HG02642 (cell line): ENCODE results near the gene NOXRED1.
"Not testable (repeated sequence)": the region's sequence is repeated elsewhere in the genome, so short reads cannot be mapped to it uniquely, and the experiment has no call there.

Experiments
- ATAC-seq: cut with Tn5 transposase; IDR thresholded peaks from one replicate; pipeline ENCODE4 v1.9.1; 2021; ENCODE audit warnings: mild to moderate bottlenecking; ENCODE audit not compliant: unreplicated experiment, poor library complexity

The NOXRED1 gene, protein sequence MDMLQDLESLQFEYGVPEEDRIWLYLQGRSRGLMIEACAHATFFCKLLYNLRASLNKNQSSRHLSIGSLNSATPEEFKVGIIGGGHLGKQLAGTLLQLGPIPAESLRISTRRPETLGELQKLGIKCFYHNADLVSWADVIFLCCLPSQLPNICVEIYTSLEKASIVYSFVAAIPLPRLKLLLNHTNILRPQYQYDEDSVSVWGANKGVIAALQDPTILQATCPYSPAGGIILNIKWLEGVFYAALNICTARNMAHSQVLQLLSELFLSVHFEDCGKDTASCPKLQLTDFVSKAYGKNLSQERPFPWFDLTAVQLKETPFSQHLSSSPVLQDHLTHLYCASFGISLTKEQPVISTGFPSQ

DNA sequence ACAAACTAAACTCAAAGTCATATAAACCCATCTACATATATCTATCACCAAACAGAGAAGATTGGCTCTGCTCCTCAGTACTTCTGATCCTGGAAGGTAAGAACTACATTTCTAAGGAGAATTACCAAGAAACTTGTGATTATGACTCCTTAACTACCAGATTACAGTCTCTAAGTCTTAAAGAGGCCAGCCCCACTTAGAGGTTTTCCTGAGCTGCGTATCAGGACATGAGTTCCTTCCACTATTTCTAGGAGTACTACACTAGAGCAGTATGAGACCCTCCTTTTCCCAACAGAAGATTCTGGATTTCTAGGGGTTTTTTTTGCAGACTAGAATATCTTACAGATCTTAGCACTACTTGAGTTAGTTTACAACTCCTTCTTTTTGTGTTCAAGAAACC, at the start of gene NOXRED1:
Gene NOXRED1 (minus strand): TSS at position 101 of the 400 bp plus-strand sequence. CDS start 634 bp downstream, outside the sequence.
- ATAC-seq = no peak

DNA sequence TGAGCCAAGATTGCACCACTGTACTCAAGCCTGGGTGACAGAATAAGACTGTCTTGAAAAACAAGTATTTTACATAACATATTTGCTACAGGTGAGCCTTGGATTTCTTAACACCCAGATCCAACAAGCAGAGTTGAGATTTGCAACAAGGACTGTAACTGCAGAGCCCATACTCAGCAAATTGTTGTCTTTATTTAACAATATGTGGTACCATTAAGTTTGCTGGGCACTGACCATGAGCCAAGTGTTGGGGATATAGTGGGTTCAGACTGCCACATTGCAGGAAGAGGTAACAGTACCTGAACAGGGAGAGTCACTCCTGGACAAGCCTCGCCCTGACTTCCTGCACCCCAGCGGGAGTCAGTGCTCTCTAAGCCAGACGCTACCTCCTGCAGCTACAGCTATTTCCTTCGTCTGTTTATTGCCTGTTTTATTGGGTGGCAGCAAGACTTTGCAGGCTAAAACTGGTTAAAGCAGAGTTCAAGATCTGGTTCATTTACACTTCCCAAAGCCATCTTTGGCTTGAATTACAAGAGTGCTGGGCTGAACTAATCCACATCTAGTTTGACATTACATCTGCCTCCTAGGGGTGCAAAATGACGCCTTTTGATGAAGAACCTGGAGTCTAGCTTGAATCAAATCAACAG, 47.0 kb upstream of the NOXRED1 start:
- no peak for ATAC-seq

DNA sequence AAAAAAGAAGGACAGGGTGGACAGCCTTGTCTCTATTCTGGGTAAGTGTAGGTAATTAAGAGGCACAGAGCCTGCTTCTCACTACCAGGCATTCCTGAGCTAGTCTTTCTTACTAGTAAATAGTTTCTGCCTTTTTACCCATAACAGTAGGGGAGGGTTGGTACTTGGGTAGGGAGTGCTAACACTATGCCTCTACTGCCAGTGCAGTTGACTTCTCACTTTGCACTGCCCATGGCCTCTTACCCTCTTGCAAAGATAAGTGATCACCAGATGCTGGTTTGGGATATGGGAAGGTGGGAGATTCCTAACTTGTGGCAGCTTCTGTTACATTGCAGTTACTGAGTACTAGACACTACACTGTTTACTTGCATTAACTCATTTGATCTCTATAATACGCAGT, 46.2 kb upstream of the NOXRED1 start:
- ATAC-seq = no peak

DNA sequence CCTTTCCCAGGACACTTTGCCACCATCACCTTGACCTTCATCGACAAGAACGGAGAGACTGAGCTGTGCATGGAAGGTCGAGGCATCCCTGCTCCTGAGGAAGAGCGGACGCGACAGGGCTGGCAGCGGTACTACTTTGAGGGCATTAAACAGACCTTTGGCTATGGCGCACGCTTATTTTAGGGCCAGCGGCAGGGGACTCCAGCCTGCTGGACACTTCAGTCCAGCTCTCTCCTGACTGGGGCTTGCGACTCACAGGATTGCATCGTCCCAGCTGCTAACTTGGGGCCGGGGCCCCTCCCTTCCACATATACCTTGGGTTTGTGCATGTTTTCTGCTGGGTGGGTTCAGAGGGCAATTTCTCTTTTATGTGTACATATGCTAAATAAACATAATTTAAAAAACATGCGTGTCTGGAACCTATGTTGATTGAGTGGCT, 45.8 kb upstream of the NOXRED1 start:
- no peak for ATAC-seq

DNA sequence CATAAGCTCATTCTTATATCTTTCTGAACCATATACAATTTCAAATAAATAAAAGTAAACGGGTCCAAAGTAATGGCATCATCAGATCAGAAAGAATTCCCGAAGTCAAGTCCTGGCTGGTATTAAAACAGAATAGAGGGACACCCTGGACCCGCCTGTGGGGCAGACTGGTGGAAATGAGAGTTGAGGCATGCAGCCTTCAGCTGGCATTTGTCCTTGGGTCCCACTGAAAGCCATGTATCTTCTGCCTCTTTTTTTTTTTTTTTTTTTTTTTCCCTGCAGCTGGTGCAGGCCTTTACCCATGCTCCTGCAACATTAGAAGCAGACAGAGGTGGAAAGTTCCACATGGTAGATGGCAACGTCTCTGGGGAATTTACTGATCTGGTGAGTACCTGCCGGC, 44.5 kb upstream of the NOXRED1 start:
- ATAC-seq = no peak

DNA sequence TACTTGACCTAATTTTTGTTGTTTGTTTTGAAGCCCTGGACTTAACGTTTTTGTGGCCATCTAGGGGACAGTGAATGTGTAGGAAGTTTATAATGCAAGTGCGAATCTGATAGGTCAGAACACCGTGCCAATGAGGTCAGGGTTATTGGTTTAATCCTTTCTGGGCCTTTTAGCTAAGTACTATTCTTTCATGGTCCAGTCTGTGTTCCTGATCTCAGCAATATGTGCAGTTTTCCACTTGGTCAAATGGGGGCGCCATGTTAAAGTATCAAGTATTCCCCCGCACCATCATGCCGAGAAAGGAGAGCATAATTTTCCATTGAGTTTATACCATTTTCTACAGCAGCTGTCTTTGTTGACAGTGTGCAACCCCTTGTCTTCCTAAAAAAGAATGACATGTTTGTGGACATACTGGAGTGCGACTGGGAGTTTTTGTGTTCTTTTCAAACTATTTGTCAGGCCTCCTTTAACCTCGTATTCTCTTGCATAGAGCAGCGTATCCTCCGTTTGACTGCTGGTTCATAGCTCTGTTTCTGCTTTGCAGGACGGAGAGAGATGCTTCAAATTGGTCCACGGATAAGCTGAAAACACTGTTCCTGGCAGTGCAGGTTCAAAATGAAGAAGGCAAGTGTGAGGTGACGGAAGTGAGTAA, 35.9 kb upstream of the NOXRED1 start:
- no peak for ATAC-seq

DNA sequence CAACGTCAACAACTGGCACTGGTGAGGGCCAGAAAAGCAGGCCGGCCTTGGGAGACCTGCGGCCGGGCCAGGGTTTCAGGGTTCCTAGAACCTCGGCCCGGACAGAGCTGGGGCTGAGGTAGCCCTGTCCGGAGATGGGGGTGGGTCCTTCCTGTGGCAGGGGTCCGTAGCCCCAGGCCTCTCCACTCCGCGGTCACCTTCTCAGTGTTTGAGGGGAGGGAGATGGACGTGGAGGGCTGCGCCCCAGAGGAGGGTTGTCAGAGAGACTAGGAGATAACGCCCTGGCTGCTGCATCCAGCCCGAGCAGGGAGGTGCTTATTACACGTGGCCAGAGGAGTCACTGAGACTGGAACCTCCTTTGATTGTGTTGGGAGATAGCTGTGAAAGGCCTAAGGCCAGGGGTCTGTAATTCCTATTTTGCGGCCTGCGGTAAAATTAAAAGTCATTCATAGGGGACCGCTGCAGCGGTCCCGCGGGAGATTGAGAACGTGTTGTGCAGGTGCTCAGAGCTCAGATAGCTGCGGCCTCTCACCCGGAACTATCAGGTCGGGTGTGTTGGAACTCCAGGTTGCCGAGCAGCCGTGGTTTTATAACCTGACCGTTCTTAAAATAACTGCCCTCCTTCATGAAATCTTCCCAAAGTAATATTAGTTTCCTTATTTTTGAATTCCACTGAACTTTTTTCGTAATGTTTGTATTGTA, 35.1 kb upstream of the NOXRED1 start:
- peak; percentile 24 for ATAC-seq

DNA sequence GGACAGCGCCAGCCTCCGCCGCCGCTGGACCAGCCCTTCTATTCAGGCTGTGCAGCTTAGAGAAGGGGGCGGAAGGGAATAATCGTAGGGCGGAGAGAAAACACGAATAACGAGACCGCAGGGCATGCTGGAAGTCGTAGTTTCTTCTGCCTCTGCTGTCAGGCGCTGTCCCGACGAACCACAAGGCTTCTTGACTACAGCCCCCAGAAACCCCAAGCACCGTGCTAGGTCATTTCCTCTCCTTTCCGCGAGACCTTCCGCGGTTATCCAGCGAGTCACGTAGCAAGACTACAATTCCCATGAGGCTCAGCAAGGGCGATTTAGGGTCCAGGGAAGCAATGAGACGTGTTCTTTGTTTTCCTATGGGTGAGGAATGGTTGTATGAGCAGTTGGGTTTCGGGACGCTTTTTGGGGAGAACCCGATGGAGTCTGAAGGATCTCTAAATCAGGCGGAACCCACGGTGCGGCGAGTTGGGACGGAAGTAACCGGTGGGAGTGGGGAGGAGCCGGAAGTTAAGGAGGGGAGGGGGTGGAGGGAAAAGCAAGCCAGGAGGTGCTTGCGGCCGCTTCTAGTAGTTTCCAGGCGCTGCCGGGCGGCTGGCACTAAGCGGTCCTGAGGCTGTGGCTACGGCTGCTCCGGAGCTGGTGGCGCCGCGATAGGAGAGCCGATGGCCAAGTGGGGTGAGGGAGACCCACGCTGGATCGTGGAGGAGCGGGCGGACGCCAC, 34.4 kb upstream of the NOXRED1 start, which contains the start of the genes AHSA1 and VIPAS39:
Gene AHSA1 (plus strand): TSS at position 572 of the 727 bp plus-strand sequence. CDS start 97 bp downstream, at position 669.
Gene VIPAS39 (minus strand): TSS at position 80 of the 727 bp plus-strand sequence. CDS start 3,499 bp downstream, outside the sequence.
- ATAC-seq = peak; percentile 90

DNA sequence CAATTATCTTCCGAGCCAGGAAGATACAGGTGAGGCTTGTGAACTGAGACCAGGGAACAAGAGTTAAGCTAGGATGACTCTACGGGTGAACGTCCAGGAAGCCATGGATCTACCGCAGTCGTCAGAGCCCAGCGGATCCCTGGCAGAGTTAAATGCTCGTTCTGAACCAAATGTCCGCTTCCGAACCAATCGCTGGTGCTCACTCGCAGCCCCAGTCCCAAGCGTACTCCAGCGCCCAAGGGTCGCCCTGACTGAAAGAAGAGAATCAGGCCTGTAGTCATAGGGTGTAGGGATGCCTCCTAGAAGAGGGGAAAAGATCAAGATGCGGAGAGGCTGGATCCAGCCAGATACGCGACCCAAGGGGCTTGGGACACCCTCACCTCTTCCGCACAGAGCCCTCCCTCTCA, 33.8 kb upstream of the NOXRED1 start:
- ATAC-seq = no peak

DNA sequence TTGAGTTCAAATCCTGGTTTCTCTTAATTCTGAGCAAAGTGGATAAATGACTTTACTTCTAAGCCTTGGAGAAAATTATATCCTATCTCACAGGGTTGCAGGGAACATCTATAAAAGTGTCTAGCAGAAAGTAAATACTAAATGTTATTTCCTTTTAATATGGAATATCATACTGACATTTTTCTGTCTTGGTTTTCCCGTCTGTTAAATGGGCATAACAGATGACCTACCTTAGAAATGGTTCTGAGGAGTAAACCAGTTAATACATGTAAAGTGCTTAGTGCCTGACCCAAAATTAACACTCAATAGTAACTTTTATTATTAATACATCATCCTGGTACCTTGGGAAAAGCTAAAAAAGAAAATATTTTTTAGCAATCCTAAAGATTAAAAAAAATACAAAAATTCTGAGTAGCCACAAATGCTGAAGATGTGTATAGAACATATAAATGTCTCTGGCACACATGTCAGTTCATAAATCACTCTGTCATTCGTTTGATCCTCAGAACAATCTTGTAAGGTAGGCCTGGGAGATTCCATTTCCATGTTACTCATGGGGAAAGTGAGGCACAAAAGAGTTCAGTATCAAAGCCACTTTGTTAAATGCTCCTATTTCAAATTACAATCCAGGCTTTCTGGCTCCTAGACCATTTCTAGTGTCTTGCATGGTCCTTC, 32.8 kb upstream of the NOXRED1 start:
- ATAC-seq = no peak

DNA sequence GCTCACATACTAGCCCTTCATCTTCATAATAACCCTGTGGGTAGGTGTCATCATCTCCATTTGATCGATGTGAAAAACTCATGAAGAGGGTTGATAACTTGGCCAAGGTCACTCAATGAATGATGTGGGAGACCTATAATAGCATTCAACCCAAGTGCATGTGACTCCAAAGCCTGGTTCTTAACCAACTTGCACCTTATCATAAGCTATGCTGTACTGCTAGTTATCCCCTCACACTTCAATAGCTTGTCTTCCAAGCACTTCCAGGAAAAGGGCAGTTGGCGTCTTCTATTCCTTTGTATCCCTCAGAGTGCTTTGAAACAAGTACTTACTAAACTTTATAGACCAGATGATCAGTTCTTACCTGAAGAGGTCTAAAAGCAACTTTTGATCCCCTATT, 18.9 kb upstream of the NOXRED1 start:
- ATAC-seq = no peak

DNA sequence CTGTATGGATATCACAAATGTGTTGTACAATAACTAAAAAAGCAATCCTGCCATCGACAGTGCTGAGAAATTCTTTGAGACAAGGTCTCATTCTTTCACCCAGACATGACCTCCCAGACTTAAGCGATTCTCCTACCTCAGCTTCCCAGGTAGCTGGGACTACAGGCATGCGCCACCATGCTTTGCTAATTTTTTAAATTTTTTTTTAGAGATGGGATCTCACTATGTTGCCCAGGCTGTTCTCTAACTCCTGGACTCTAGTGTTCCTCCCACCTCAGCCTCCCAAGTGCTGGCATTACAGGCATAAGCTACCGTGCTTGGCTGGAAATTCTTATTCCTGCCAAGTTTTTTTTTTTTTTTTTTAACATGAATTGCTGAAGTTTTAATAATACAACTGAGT, 16.5 kb upstream of the NOXRED1 start:
- ATAC-seq = no peak

DNA sequence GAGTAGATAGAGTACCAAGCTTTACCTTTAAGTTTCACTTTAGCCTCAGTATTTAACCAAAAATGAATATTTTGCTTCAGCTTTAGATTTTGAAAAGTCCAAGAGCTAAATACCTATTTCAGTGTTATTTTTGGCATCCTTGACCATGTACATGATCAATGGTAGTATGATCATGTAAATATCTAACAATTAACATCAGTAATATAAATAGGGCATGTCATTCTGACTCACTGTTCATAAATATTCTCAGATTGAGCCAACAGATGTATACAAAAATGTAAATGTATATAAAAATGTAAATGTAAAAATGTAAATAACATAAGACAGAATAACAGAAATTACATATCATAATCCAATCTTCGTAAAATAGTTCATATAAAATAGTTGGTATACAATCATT, 15.3 kb upstream of the NOXRED1 start:
- ATAC-seq = no peak

DNA sequence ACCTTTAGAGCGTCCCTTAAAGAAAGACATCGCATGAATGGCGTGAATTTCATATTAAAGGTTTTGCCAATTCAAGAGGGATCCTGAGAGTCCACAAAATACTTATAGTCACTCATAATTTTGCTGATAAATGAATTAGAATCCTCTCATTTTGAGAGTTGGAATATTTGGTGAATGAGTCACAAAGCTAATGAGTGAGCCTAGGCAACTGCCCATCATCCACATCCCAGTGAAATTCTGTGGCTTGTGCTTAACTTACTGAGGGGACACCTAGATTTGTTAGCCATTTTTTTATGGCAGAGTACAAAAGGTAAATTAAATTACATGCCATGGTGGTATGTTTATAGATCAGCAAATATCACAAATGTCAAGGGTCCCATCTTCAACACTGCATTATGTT, 12.7 kb upstream of the NOXRED1 start:
- ATAC-seq = no peak

DNA sequence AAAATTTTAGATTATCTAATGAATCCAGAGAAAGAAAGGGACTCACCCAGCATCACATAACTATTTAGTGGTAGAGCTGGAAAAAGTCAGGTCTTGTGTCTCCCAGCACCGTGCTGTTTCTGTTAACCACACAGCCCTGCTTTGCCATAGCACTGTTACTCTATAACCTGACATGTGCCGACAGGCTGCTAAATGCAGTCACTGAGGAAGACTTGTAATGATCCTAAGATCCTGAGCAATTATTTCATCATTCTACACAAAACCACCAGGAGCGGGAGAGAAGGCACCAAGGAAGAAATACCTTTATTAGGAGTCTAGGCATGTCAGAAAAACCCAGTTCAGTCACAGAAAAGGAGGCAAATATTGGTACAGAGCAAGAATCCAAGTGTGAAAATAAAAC, 3.1 kb upstream of the NOXRED1 start:
- ATAC-seq = no peak

DNA sequence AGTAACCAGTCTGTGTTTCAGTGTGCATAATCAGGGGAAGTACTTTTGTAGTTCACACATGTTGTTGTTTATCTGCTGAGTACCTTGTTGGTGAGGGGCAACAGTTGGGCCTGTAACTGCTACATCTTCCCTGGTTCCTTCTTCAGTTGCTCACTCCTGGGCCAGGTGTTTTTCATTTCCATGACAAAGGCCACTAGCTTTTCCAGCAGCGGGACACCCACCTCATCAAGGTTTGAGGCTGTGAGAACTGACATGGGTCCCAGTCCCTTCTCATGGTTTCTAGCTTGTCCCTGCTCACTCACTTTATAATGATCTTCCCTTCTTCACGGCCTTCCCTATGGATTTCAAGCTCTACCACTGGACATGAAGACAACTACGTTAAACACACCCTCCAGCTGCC, 1.5 kb upstream of the NOXRED1 start:
- ATAC-seq = no peak

DNA sequence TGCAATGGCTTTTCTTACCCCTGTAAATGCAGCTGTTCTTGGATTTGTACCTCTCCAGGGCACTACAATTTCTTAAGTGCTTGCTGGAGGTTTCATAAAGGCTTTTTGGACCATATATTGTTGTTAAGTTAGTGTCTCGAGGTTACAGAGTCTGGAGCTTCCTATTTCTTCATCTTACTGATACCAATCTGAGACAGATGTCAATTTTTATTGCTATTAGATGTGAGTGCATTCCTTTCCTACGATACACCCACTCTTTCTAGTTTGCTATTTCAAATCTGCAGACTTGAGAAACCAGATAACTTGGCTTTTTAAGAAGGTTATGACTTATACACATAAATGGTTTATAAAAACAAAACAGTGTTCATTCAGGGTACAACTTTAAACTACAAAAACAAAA, 2.1 kb downstream of the NOXRED1 start:
- no peak for ATAC-seq

DNA sequence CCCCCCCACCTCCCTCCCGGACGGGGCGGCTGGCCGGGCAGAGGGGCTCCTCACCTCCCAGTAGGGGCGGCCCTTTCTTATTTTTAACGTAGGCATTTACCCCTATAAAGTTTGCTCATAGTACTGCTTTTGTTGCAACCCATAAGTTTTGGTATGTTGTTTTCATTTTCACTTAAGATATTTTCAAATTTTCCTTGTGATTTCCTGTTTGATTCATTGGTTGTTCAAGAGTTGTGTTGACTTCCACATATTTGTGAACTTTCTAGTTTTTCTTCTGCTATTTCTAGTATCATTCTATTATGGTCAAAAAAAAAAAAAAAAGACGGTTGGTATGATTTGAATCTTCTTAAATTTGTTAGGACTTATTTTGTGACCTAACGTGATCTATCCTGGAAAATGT, 6.5 kb downstream of the NOXRED1 start:
- ATAC-seq = no peak

DNA sequence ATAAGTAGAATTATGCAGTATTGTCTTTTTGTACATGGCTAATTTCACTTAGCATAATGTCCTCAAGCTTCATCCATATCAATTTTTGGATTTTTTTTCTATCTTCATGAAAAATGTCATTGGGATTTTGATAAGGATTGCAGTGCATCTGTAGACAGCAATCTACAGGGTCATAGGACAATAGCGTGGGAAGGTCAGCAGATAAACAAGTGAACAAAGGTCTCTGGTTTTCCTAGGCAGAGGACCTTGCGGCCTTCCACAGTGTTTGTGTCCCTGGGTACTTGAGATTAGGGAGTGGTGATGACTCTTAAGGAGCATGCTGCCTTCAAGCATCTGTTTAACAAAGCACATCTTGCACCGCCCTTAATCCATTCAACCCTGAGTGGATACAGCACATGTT, 7.2 kb downstream of the NOXRED1 start:
- ATAC-seq = not testable (repeated sequence)
